ENCODE results near the gene FXYD3.

DNA sequence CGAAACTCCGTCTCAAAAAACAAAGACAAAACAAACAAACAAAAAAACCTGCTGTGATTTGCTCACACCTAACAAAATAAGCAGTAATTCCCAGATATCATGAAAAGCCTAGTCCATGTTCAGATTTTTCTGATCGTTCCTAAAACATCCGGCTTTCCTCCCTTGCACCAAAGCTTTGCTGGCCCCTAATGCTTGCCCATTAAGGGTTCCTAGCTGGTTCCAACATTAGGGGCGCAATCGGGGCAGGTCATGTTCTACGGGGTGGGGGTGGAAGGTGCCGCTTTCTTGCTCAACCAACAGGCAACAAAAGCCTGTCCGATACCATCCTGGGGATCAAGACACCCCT, 25.5 kb upstream of the FXYD3 start:
- TF ChIP-seq, protein P1, sequence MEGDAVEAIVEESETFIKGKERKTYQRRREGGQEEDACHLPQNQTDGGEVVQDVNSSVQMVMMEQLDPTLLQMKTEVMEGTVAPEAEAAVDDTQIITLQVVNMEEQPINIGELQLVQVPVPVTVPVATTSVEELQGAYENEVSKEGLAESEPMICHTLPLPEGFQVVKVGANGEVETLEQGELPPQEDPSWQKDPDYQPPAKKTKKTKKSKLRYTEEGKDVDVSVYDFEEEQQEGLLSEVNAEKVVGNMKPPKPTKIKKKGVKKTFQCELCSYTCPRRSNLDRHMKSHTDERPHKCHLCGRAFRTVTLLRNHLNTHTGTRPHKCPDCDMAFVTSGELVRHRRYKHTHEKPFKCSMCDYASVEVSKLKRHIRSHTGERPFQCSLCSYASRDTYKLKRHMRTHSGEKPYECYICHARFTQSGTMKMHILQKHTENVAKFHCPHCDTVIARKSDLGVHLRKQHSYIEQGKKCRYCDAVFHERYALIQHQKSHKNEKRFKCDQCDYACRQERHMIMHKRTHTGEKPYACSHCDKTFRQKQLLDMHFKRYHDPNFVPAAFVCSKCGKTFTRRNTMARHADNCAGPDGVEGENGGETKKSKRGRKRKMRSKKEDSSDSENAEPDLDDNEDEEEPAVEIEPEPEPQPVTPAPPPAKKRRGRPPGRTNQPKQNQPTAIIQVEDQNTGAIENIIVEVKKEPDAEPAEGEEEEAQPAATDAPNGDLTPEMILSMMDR (optimal IDR thresholded peaks at IDR 0.05 in 1 of 3, IDR thresholded peaks at IDR 0.05 in 1 of 3, conservative IDR thresholded peaks at IDR 0.05 in 1 of 3; ENCODE audit: extremely low read depth in 1 of 3, insufficient read depth in 2 of 3, low read length in 3 of 3) = no peak
- no peak for TF ChIP-seq EZH2 (IDR thresholded peaks at IDR 0.05; ENCODE audit: low read length)

Data from keratinocyte (primary cell).